Measurements from ENCODE around the gene CAMK1D.

DNA sequence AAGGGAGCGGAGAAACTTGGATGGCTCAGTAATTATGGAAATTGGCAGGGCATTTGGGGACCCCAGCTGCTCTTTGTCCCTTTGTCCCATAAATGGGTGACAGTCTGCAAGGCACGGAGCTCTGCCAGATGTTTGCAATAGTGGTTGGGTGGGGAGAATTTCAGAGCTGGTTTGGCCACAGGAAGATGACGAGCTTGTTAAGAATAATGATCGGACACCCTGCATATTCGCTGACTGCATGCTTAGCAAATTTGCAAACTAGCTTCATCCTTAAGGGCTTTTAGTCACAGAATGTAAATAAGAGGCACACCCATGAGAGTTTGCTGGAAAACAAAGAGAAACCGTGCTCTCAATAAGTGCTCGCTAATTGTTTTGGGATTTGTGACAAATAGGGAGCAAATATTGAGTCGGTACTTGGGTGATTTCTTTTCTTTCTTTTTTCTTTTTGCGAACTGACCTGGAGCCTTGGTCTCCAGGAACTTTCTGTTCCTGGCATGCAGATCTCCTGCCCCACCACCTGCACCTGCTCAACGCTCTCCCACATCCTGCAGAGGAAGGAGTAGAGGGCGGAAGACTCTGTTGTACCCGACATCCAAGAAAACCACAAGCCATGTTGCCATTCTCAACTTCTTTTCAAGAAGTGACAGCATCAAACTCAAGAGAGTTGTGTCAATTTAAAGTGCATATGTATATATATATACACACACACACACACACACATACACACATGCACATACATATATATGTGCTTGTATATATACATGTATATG is 238.9 kb downstream of the CAMK1D start:
- TF ChIP-seq, protein P1, sequence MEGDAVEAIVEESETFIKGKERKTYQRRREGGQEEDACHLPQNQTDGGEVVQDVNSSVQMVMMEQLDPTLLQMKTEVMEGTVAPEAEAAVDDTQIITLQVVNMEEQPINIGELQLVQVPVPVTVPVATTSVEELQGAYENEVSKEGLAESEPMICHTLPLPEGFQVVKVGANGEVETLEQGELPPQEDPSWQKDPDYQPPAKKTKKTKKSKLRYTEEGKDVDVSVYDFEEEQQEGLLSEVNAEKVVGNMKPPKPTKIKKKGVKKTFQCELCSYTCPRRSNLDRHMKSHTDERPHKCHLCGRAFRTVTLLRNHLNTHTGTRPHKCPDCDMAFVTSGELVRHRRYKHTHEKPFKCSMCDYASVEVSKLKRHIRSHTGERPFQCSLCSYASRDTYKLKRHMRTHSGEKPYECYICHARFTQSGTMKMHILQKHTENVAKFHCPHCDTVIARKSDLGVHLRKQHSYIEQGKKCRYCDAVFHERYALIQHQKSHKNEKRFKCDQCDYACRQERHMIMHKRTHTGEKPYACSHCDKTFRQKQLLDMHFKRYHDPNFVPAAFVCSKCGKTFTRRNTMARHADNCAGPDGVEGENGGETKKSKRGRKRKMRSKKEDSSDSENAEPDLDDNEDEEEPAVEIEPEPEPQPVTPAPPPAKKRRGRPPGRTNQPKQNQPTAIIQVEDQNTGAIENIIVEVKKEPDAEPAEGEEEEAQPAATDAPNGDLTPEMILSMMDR (IDR thresholded peaks at IDR 0.05): no peak
- TF ChIP-seq POLR2A (IDR thresholded peaks at IDR 0.05): no peak
- no peak for TF ChIP-seq POLR2AphosphoS5 (IDR thresholded peaks at IDR 0.05)
